HG02970 (cell line): ENCODE measurements around the gene FNBP1L.
"Not testable (repeated sequence)": the region's sequence is repeated elsewhere in the genome, so short reads cannot be mapped to it uniquely, and the experiment has no call there.

Experiments used
- ATAC-seq: cut with Tn5 transposase; IDR thresholded peaks from one replicate; pipeline ENCODE4 v1.9.1; 2021; ENCODE audit warnings: mild to moderate bottlenecking, moderate library complexity, moderate number of reproducible peaks; ENCODE audit not compliant: unreplicated experiment, low FRiP score

Gene FNBP1L

GRCh38 chr1:93442008-93442666, 5.8 kb upstream of the FNBP1L start:
- ATAC-seq: no peak

GRCh38 chr1:93442741-93443140, 5.2 kb upstream of the FNBP1L start:
- ATAC-seq: no peak

GRCh38 chr1:93443454-93443853, 4.5 kb upstream of the FNBP1L start:
- ATAC-seq: no peak

DNA sequence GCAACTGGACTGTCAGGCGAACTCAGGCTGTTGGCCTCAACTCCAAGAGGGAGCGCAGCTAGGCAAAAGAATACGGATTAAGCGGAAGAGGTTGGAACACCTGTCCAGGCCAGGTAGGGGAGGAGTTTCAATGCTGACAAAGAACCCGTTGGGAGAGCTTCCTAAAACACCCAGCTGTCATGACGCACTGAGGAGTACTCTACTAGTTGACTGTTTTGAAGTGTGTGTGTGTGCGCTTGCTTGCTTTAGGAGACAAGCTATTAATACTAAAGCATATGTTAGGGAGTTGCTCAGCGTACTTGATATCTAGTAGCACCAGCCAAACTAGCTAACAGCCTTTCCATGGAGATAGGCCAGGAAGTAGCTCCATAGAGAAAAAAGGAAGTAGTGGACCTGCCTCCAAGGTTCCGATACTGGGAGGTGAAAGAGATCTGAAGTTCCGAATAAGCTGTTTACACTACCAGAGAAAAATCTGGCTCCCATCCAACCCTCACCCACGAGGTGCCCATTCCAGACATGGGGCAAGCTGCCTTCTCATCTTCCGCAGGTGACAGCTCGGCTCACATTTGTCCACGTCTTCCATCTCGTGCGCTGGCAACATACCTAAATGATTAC, 974 bp upstream of the FNBP1L start:
- no peak for ATAC-seq

GRCh38 chr1:93448292-93448982, 519 bp downstream of the FNBP1L start:
- ATAC-seq: no peak

DNA sequence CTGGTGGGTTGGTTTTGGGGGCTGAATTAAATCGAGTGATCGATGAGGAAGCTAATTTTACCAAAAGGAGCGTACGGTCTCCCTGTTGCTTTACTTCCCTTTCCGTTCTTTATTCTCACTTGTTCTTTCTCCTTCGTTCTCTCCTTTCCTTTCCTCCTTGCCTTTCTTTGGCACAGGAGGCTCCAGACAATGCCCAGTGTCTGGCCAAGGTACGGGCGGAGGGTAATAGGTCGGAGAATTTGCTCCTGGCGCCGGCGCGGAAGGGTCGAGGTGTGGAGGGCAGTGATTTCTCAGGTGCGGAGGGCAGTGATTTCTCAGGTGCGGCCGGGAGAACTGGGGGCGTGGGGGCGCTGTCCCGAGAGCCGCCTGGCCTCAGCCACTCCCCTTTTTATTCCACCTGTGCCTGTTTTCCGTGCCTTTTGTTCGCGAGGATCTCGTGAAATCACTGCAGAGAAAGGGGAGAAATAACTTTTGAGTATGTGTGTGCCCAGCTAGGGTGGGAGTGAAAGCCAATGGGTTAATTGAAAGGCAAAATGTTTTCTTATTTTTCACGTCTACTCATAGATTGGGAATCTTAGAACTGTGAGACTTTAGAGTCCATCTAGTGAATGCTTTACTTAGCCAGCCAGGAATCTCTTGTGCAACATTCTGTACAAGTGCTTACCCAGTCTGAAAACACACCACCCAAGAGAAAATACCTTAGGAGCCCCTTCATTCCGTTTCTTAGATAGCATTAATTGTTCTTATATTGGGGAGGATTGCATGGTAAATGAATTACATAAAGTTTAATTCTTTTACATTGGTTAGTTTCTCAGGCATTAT, 1.3 kb downstream of the FNBP1L start:
- ATAC-seq: no peak

DNA sequence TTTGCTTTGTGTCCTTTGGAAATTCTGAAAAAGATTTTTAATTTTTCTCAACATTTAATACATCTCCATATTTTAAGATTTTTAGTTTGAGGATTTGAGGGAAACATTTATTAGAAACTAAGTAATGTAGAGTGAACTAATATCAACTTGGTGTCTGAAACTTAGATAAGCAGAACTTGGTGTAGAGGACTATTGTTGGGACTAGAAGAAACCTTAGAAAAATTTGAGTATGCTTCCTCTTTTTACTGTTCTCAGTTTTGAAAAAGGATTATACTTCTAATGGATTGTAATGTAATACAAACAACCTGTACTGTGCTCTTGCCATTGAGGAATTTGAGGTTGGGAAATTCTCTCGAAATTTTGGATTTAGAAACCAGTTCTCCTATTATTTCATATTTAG, 2.4 kb downstream of the FNBP1L start:
- no peak for ATAC-seq

GRCh38 chr1:93453911-93454310, 6.0 kb downstream of the FNBP1L start:
- no peak for ATAC-seq

DNA sequence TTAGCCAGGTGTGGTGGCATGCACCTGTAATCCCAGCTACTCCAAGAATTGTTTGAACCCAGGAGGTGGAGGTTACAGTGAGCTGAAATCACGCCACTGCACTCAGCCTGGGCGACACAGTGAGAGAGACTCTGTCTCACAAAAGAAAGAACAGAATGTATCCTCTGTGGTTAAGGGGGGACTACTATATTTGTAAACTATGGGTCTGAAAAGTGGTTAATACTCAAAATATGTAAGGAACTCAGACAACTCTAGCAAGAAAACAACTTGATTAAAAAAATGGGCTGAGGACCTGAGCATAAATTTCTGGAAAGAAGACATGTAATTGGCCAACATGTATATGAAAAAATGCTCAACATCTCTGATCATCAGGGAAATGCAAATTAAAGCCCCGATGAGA, 11.2 kb downstream of the FNBP1L start:
- ATAC-seq: no peak

DNA sequence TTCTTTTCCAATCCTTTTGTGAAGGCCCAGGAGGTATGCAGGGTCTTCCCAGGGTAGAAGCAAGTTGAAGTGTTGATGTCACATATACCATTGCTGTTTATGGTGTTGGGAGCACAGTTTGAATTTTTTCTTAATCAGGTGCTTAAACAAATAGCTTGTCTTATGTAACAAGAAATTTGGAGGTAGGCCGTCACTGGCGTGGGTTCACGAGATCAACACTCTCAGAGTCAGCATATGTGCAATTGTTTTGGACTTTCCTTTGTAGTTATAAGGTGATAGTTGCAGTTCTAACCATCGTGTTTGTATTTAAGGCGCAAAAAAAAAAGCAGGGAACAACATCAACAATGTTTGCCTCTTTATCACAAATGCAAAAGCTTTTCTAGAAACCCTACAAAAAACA, 13.3 kb downstream of the FNBP1L start:
- no peak for ATAC-seq

GRCh38 chr1:93463960-93464359, 16.0 kb downstream of the FNBP1L start:
- ATAC-seq: no peak

GRCh38 chr1:93465371-93466082, 17.6 kb downstream of the FNBP1L start:
- not testable (repeated sequence) for ATAC-seq

DNA sequence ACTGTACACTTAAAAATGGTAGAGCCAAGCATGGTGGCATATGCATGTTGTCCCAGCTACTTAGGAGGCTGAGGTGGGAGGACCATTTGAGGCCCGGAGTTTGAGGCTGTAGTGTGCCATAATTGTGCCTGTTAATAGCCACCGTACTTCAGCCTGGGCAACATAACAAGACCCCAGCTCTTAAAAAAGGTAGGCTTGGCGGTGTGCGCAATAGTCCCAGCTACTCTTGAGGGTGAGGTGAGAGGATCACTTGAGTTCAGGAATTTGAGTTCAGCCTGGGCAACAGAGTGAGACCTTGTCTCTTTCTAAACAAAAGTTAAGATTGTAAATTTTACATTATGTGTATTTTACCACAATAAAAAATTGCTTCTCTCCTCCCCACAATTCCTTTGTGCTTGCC, 19.7 kb downstream of the FNBP1L start:
- no peak for ATAC-seq

DNA sequence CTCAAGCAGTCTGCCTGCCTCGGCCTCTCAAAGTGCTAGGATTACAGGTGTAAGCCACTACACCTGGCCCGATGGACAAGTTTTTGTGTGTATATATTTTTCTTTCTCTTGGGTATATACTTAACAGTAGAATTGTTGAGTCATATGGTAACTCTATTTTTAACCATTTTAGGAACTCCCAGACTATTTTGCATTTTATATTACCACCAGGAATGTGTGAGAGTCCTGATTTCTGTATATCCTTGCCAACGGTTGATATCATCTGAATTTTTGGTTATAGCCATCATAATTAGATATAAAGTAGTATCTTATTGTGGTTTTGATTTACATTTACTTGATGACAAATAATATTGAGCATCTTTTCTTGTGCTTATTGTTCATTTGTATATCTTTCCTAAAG, 20.7 kb downstream of the FNBP1L start:
- ATAC-seq: no peak

- not testable (repeated sequence) for ATAC-seq
These were observed 21.3 kb downstream of the FNBP1L start for GRCh38 chr1:93469223-93469622.

DNA sequence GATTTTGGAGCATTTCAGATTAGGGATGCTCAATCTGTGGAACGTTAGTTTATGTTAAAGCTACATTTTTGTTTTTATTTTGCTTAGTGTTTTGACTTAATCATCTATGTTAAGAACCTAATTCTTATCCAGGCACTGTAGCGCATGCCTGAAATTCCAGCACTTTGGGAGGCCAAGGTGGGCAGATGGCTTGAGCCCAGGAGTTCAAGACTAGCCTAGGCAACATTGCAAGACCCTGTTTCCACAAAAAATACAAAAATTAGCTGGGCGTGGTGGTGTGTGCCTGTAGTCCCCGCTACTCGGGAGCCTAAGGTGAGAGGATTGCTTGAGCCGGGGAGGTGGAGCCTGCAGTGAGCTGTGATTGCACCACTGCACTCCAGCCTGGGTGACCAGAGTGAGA, 23.4 kb downstream of the FNBP1L start:
- no peak for ATAC-seq

GRCh38 chr1:93471911-93472310, 24.0 kb downstream of the FNBP1L start:
- ATAC-seq: no peak

GRCh38 chr1:93474321-93474720, 26.4 kb downstream of the FNBP1L start:
- no peak for ATAC-seq

- no peak for ATAC-seq
These were observed 27.8 kb downstream of the FNBP1L start for GRCh38 chr1:93475681-93476080.

DNA sequence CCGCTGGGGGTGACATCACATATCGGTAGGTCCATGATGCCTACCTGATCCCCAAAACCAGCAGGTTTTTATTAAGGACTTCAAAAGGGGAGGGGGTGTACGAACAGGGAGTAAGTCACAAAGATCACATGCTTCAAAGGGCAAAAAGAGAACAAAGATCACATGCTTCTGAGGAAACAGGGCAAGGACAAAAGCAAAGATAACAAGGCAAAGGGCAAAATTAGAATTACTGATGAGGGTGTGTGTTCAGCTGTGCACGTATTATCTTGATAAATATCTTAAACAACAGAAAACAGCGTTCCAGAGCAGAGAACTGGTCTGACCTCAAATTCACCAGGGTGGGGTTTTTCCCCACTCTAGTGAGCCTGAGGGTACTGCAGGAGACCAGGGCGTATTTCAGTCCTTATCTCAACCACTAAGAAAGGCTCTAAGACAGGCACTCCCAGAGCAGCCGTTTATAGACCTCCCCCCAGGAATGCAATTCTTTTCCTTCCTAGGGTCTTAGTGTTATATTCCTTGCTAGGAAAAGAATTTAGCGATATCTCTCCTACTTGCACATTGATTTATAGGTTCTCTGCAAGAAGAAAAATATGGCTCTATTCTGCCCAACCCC, 31.3 kb downstream of the FNBP1L start:
- not testable (repeated sequence) for ATAC-seq
